Epithelial cell of proximal tubule (primary cell): ENCODE measurements around the gene FOSL2. TPM values are rescaled to one million over a fixed set of nuclear protein-coding genes. Genes with fewer than 3 reads are reported as not detected.

Source experiments
- DNase-seq: peaks from one replicate; pipeline ENCODE4 v3.0.0-alpha.2; 2011; ENCODE audit warnings: low read depth
- H3K4me3 ChIP-seq: 2 replicates; pipeline ENCODE4 v1.5.1; 2011; ENCODE audit warnings: low read depth, mild to moderate bottlenecking, low read length
- CTCF ChIP-seq: conservative IDR thresholded peaks from 2 replicates; pipeline ENCODE4 v1.5.1; 2012; ENCODE audit warnings: low read depth, mild to moderate bottlenecking, low read length
- total RNA-seq: library from RNA; depleted of rRNA; stranded (reverse); fragments of >200 nt; gene quantifications from 2 replicates; pipeline ENCODE4 v1.2.3, GENCODE V29; 2015

FOSL2 gene
- total RNA-seq, 1 donor from 2014 or later = 91.8 TPM

DNA sequence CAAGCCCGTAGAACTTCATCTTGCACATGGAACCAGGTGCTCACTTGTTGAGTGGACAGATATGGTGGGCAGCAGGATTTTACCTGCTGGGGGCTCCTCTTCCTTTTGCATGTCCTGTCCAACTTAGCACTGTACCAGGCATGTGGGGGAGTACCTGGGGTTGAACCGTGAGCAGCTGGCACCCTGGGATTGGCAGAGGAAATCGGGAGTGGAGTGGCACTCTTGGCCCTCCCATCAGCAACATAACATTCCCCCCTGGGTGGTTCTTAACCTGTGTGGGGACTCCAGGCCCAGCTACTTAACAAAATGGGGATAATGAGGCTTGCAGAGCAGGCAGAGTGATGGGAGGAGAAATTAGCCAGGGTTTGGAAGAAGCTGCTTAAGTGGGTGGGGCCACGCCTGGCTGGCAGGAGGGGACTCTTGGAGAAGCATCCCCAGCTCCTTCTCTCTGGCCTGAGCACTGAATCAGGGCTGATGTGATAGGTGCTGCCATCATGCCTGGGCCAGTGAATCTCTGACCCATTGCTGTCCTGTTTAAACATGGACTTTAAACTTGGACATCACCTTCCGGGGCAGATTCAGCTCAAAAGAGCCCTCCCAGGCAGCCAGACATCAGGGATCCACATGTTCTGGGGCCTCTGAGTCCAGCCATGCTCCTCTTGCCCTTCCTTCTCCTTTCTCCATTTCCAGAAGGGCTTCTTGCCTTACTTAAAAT, 15.5 kb downstream of the FOSL2 start:
- DNase-seq = no peak
- no peak overlapping the region for H3K4me3 ChIP-seq
- TF ChIP-seq CTCF = no peak

DNA sequence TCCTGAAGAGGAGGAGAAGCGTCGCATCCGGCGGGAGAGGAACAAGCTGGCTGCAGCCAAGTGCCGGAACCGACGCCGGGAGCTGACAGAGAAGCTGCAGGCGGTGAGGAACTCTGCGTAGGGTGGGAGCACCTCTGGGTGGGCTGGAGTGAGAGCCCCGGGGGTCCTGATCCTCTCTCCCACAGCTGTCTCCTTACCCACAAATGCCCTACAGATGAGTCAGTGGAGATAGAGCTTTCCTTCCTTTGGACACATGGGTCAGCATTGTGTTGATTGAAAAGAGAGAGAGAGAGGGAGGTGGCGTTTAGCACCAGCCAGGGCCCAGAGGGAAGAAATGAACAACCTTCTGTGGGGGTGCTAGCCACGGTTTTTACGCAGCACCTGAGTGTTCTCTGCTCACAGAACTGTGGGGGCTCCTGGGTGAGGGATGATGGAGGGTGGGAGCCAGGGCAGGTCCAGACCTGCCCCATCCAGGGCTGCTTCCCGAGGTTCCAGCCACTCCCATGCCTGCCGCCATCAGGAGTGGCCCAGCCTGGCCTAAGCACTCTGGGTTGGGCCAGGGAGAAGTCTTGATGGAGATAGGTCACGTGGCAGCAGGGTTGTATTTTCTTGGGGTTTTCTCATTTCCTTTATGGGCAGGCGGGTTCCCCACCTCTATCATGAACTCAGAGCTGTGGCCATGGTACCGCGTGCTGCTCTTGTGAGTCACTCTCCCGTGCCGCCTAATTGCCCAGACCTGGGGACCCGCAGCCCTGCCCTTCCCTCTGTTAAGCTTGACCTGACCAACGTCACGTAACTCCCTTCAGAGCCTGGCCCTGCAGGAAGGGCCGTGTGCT, 16.3 kb downstream of the FOSL2 start:
- no peak for TF ChIP-seq CTCF
- no peak overlapping the region for H3K4me3 ChIP-seq
- DNase-seq = no peak

DNA sequence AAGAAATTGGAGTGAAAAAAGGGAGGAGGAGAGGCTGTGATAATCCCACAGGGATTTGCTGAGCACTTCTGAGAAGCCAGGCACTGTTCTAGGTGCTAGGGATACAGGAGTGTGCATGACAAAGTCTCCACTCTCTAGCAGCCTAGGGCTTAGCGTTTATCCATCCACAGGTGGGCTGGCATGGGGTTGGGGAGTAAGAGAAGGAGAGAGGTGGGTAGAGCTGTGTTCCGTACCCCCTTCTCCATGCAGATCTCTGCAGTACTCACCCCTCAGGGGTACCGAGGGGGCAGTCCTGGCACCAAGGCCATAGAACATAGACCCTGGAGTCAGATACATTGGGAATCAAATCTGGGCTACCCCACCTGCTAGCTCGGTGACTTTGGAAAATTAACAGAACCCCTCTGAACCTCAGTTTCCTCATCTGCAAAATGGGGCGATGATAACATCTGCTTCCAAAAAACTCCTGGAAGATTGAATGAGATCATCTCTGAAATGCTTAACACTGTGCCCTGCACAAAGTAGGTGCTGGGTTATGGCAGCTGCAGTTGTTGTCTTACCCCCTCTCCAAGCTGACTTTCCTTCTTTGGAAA, 18.6 kb downstream of the FOSL2 start:
- TF ChIP-seq CTCF = no peak
- no peak for DNase-seq
- H3K4me3 ChIP-seq = no peak overlapping the region

- no peak for TF ChIP-seq CTCF
Measured at GRCh38 chr2:28411956-28412609, 19.4 kb downstream of the FOSL2 start.

GRCh38 chr2:28412625-28413151, 20.0 kb downstream of the FOSL2 start:
- DNase-seq = no peak
- H3K4me3 ChIP-seq = no peak overlapping the region
- no peak for TF ChIP-seq CTCF

More at GRCh38 chr2:28411956-28412609, 19.4 kb downstream of the FOSL2 start:
- DNase-seq = no peak
- H3K4me3 ChIP-seq = no peak overlapping the region

DNA sequence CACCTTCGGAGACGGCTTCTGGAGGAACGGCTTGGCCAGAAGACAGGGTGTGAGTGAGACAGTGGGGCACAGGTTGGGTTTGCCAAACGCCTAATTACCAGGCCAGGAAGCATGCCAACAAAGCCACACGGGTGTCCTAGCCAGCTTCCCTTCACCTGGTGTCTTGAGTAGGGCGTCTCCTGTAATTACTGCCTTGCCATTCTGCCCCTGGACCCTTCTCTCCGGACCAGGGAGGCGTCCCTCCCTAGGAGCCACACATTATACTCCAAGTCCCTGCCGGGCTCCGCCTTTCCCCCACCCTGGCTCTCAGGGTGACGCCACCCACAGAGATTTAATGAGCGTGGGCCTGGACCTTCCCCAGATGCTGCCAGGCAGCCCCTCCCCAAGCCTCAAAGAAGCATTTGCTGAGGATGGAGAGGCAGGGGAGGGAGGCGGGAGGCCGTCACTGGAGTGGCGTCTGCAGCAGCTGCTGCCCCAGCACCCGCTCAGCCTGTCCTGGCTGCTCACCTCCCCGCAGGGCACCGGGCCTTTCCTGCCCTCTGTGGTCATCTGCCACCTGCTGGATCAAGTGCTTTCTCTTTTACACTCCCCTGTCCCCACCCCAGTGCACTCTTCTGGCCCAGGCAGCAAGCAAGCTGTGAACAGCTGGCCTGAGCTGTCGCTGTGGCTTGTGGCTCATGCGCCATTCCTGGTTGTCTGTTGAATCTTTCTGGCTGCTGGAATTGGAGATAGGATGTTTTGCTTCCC, 20.7 kb downstream of the FOSL2 start:
- no peak overlapping the region for H3K4me3 ChIP-seq
- peak; percentile 20 for TF ChIP-seq CTCF
- DNase-seq = no peak
